Stomach (tissue), 4 donors: ENCODE data around the gene ACVR1C.

Experiments used
- POLR2A ChIP-seq, 4 donors: fragments of 450-650 bp; IDR thresholded peaks; one replicate each; pipeline ENCODE4 v1.6.1; 2016; ENCODE audit warnings: antibody characterized with exemption in 4 of 4, control low read depth in 2 of 4, mild to moderate bottlenecking in 1 of 4, moderate library complexity in 1 of 4
- TF ChIP-seq, protein P1 (sequence below), 7 experiments: fragments of 450-650 bp in 4 of 7; fragments of 200-600 bp in 3 of 7; sonication (generic) in 3 of 7; IDR thresholded peaks; one replicate each; pipeline ENCODE4 v1.5.1; 2016 to 2019; ENCODE audit warnings: antibody characterized with exemption in 7 of 7, control low read depth in 2 of 7, mild to moderate bottlenecking in 1 of 7

DNA sequence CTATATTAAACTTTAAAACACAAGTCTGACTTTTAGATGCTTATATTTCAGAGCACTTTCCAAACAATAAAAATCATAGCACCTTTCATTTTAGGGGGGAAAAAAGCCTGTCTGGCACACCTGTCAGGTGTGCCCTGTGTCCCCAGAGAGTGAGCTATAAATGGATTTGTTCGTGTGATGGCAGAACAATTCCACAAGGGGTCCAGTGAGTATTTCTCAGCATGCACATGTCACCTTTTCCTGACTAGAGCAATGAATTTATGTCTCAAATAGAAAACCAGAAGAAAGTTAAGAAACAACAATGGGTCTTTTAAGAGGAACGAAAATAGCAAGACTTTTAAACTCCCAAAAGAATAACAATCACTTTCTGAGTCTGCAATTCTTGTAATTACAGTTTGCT, 55.9 kb downstream of the ACVR1C start:
- no peak for TF ChIP-seq POLR2A (IDR thresholded peaks at IDR 0.05)
- TF ChIP-seq, protein P1, sequence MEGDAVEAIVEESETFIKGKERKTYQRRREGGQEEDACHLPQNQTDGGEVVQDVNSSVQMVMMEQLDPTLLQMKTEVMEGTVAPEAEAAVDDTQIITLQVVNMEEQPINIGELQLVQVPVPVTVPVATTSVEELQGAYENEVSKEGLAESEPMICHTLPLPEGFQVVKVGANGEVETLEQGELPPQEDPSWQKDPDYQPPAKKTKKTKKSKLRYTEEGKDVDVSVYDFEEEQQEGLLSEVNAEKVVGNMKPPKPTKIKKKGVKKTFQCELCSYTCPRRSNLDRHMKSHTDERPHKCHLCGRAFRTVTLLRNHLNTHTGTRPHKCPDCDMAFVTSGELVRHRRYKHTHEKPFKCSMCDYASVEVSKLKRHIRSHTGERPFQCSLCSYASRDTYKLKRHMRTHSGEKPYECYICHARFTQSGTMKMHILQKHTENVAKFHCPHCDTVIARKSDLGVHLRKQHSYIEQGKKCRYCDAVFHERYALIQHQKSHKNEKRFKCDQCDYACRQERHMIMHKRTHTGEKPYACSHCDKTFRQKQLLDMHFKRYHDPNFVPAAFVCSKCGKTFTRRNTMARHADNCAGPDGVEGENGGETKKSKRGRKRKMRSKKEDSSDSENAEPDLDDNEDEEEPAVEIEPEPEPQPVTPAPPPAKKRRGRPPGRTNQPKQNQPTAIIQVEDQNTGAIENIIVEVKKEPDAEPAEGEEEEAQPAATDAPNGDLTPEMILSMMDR (IDR thresholded peaks at IDR 0.05) = peak in 2 of 7 experiments; percentile 5 to 32
